MG63 (cell line): Measurements from ENCODE around the gene THSD8. TPM values are rescaled to one million over a fixed set of nuclear protein-coding genes. Genes with fewer than 3 reads are reported as not detected.
A peak's percentile ranks its signal among the peaks of the same experiment; 100 is the strongest.

ENCODE experiments used
- DNase-seq: peaks from one replicate; pipeline ENCODE4 v3.0.0-alpha.2; 2020
- H3K27me3 ChIP-seq: fragments of 250-450 bp; sonication (Bioruptor Pico); 2 replicates; pipeline ENCODE4 v1.5.1; 2020; ENCODE audit warnings: mild to moderate bottlenecking, moderate library complexity
- H3K36me3 ChIP-seq: fragments of 250-450 bp; sonication (Bioruptor Pico); 2 replicates; pipeline ENCODE4 v1.5.1; 2020; ENCODE audit warnings: mild to moderate bottlenecking, moderate library complexity
- H3K4me3 ChIP-seq: fragments of 250-450 bp; sonication (Bioruptor Pico); 2 replicates; pipeline ENCODE4 v1.5.1; 2020; ENCODE audit warnings: mild to moderate bottlenecking, moderate library complexity
- H3K9me3 ChIP-seq: fragments of 250-450 bp; sonication (Bioruptor Pico); 2 replicates; pipeline ENCODE4 v1.5.1; 2020; ENCODE audit warnings: mild to moderate bottlenecking, moderate library complexity
- total RNA-seq: library from RNA; depleted of rRNA; stranded (reverse); fragments of >200 nt; shearing (Covaris generic); gene quantifications from 2 replicates; pipeline ENCODE4 v1.2.3, GENCODE V29; 2014; ENCODE audit warnings: low replicate concordance; rRNA removed

Gene THSD8
- total RNA-seq: 0.99 TPM in 1 of 2 replicates, not detected in the other

GRCh38 chr19:12801466-12802266 is at the start of gene THSD8, which contains the start of gene PRDX2:
TSS of gene THSD8 (plus strand) at chr19:12802069. CDS start at chr19:12802072, 3 bp downstream.
TSS of gene PRDX2 (minus strand) at chr19:12801800. CDS start at chr19:12801261, 539 bp downstream.
- Histone ChIP-seq H3K27me3 (no peaks in the 10 kb centered on the region), H3K4me3 (peak within 1 kb of the TSS; percentile 68), H3K9me3 (no peaks in the 10 kb centered on the region), H3K36me3 (peaks cover 18% of the 10 kb centered on the region)
- DNase-seq: peak; percentile 84

GRCh38 chr19:12754465-12755196 is 47.2 kb upstream of the THSD8 start:
- no peaks in the 10 kb centered on the region for H3K36me3 ChIP-seq
- no peak for DNase-seq
- H3K27me3 ChIP-seq: peaks cover 38% of the 10 kb centered on the region
- H3K4me3 ChIP-seq: no peak overlapping the region
- no peaks in the 10 kb centered on the region for H3K9me3 ChIP-seq

GRCh38 chr19:12756150-12756883 is 45.6 kb upstream of the THSD8 start:
- Histone ChIP-seq H3K4me3 (no peak overlapping the region), H3K27me3 (peaks cover 25% of the 10 kb centered on the region), H3K36me3 (peaks cover 4% of the 10 kb centered on the region), H3K9me3 (no peaks in the 10 kb centered on the region)
- no peak for DNase-seq

- peaks cover 4% of the 10 kb centered on the region for H3K36me3 ChIP-seq
- peak; percentile 71 for DNase-seq
- H3K4me3 ChIP-seq: peak overlapping the region; percentile 14; the same call in 1 of the 2 replicates
- H3K27me3 ChIP-seq: peaks cover 13% of the 10 kb centered on the region
- no peaks in the 10 kb centered on the region for H3K9me3 ChIP-seq
Observed at GRCh38 chr19:12757544-12758274, 44.2 kb upstream of the THSD8 start.

- no peak overlapping the region for H3K4me3 ChIP-seq
- H3K36me3 ChIP-seq: peaks cover 19% of the 10 kb centered on the region
- H3K9me3 ChIP-seq: no peaks in the 10 kb centered on the region; the same call in 1 of the 2 replicates
- H3K27me3 ChIP-seq: no peaks in the 10 kb centered on the region
- DNase-seq: no peak
Observed at GRCh38 chr19:12759686-12760085, 42.2 kb upstream of the THSD8 start.

GRCh38 chr19:12763100-12763499 is 38.8 kb upstream of the THSD8 start:
- no peak overlapping the region for H3K4me3 ChIP-seq
- no peak for DNase-seq
- no peaks in the 10 kb centered on the region for H3K27me3 ChIP-seq
- no peaks in the 10 kb centered on the region; the same call in 1 of the 2 replicates for H3K9me3 ChIP-seq
- peaks cover 32% of the 10 kb centered on the region for H3K36me3 ChIP-seq

GRCh38 chr19:12764698-12765097 is 37.2 kb upstream of the THSD8 start:
- no peak for DNase-seq
- Histone ChIP-seq H3K27me3 (no peaks in the 10 kb centered on the region), H3K4me3 (no peak overlapping the region), H3K9me3 (no peaks in the 10 kb centered on the region; the same call in 1 of the 2 replicates), H3K36me3 (peaks cover 34% of the 10 kb centered on the region)

GRCh38 chr19:12766051-12766521 is 35.8 kb upstream of the THSD8 start:
- no peaks in the 10 kb centered on the region; the same call in 1 of the 2 replicates for H3K9me3 ChIP-seq
- H3K4me3 ChIP-seq: peak overlapping the region; percentile 21
- peak; percentile 71 for DNase-seq
- peaks cover 40% of the 10 kb centered on the region for H3K36me3 ChIP-seq
- H3K27me3 ChIP-seq: no peaks in the 10 kb centered on the region

GRCh38 chr19:12767150-12767549 is 34.7 kb upstream of the THSD8 start:
- H3K36me3 ChIP-seq: peaks cover 41% of the 10 kb centered on the region
- no peaks in the 10 kb centered on the region for H3K27me3 ChIP-seq
- H3K9me3 ChIP-seq: no peaks in the 10 kb centered on the region; the same call in 1 of the 2 replicates
- no peak overlapping the region for H3K4me3 ChIP-seq
- no peak for DNase-seq

- no peak overlapping the region for H3K4me3 ChIP-seq
- no peak for DNase-seq
- H3K9me3 ChIP-seq: no peaks in the 10 kb centered on the region; the same call in 1 of the 2 replicates
- no peaks in the 10 kb centered on the region for H3K27me3 ChIP-seq
- H3K36me3 ChIP-seq: peaks cover 41% of the 10 kb centered on the region
Observed at GRCh38 chr19:12767666-12768065, 34.2 kb upstream of the THSD8 start.

GRCh38 chr19:12769689-12770088 is 32.2 kb upstream of the THSD8 start:
- no peaks in the 10 kb centered on the region for H3K27me3 ChIP-seq
- H3K4me3 ChIP-seq: no peak overlapping the region
- no peak for DNase-seq
- no peaks in the 10 kb centered on the region for H3K9me3 ChIP-seq
- peaks cover 37% of the 10 kb centered on the region for H3K36me3 ChIP-seq

- H3K4me3 ChIP-seq: no peak overlapping the region
- H3K27me3 ChIP-seq: no peaks in the 10 kb centered on the region
- H3K36me3 ChIP-seq: peaks cover 26% of the 10 kb centered on the region
- no peaks in the 10 kb centered on the region for H3K9me3 ChIP-seq
- no peak for DNase-seq
Observed at GRCh38 chr19:12770922-12771321, 30.9 kb upstream of the THSD8 start.

- Histone ChIP-seq H3K36me3 (peaks cover 26% of the 10 kb centered on the region), H3K9me3 (no peaks in the 10 kb centered on the region), H3K4me3 (no peak overlapping the region), H3K27me3 (no peaks in the 10 kb centered on the region)
- no peak for DNase-seq
Observed at GRCh38 chr19:12772323-12772722, 29.5 kb upstream of the THSD8 start.

- Histone ChIP-seq H3K36me3 (peaks cover 23% of the 10 kb centered on the region), H3K27me3 (no peaks in the 10 kb centered on the region), H3K9me3 (no peaks in the 10 kb centered on the region), H3K4me3 (no peak overlapping the region)
- DNase-seq: peak; percentile 80
Observed at GRCh38 chr19:12773571-12773970, 28.3 kb upstream of the THSD8 start.

GRCh38 chr19:12774588-12775555 is 27.0 kb upstream of the THSD8 start, which contains the start of gene HOOK2:
TSS of gene HOOK2 (minus strand) at chr19:12775552. CDS start at chr19:12775449, 103 bp downstream.
- Histone ChIP-seq H3K36me3 (peaks cover 21% of the 10 kb centered on the region), H3K4me3 (peak within 1 kb of the TSS; percentile 63), H3K9me3 (no peaks in the 10 kb centered on the region), H3K27me3 (no peaks in the 10 kb centered on the region)
- DNase-seq: no peak
